Hematopoietic multipotent progenitor cell treated with erythropoietin and hydrocortisone succinate and interleukin-3 and kit ligand, for 15 days (in vitro differentiated cells): ENCODE data around the gene NRIP3.
"Not testable (repeated sequence)": the region's sequence is repeated elsewhere in the genome, so short reads cannot be mapped to it uniquely, and the experiment has no call there.

Experiments used
- DNase-seq: peaks from one replicate; pipeline ENCODE4 v3.0.0-alpha.2; 2015; ENCODE audit warnings: low spot score

NRIP3 gene

DNA sequence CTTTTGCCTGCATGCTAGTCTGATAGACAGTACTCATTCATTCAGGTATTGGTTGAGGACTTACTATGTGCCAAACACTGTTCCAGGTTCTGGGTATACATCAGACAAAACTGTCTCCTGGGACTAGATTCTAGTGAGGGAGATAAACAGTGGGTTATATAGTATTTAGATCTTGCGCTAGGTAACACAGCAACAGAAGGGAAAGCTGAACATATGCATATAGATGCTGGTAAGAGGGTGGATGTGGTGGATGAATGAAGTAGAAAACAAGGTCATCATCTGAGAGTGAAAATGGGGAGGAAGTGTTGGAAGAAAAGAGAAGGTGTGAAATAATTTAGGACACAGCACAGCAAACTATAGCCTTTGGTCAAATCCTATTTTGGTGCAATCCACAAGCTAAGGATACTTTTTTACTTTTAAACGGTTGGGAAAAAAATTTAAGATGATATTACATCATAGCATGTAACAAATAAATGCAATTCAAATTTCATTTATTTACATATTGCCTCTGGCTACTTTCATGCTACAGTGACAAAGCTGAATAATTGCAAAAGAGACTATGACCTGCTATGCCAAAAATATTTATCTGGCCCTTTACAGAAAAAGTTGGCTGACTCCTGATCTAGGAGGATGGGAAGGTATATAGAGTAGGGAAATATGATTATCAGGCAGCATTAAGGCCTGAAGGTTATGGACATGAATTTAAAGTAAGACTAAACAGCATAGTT, 32.4 kb downstream of the NRIP3 start:
- DNase-seq: no peak

DNA sequence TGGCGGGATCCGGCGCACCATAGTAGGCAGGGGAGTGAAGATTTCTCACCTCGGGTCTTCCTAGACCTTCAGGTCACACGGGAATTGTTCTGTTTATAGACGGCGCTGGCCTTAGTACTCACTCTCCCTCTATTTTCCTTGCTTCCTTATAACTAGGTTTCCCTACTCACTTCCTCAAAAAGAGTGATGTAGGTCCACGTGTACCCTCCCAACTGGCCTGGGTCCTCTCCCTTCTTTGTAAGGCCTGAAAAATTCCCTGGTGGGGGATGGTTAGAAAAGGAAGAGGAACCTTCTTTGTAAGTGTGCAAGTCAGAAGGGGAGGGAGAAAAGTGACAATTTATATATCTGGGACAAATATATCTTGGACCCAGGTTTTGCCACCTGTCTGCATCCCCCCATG, 36.6 kb downstream of the NRIP3 start:
- DNase-seq: no peak

DNA sequence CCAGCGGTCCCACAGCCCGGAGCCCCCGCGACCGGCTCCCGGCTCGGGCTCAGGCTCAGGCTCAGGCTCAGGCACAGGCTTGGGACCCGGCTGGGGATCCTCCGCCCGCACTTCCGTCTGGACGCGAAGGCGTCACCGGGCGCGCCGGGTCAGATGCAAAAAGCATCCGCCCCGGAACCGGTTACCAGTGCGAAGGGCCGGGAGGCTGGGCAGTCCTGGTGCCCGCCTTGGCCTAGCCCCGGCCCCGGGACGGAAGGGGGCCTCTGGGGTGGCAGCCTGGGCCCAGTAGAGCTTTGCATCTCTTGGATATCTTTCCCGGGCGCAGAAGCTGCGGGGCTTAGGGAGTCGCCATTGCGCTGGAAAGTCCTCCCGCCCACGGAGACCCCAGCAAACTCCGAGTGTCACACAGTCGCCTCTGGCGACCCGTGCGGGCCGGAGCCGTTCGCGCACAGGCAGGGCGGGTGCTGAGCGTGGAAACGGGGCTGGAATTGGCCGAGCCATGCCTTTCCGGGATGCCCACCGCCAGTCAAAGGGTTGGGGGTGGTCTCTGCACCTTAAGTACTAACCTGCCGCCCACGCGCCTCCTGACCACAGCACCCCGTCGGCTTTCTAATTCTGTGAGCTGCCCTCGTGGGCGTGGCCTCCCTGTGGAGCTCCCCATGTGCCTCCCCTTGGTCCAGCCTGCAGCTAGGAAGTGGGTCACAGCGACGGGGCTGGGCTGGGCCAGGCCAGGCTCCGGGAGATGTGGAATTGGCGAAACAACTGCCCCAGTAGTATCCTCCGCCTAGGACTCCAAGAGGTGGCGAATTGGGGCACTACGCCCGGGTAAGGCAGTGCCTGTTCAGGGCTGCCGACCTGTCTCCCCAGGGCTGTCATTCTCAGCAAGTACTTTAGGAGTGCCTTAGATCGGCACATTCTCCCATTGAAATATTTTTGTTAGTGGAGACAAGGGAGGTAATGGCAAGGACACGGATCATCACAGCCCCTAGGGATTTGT, 39.2 kb downstream of the NRIP3 start, which contains the start of gene TMEM9B:
Gene TMEM9B (minus strand): TSS at position 119 of the 997 bp plus-strand sequence. CDS start 129 bp downstream, outside the sequence.
- peak; percentile 84 for DNase-seq

DNA sequence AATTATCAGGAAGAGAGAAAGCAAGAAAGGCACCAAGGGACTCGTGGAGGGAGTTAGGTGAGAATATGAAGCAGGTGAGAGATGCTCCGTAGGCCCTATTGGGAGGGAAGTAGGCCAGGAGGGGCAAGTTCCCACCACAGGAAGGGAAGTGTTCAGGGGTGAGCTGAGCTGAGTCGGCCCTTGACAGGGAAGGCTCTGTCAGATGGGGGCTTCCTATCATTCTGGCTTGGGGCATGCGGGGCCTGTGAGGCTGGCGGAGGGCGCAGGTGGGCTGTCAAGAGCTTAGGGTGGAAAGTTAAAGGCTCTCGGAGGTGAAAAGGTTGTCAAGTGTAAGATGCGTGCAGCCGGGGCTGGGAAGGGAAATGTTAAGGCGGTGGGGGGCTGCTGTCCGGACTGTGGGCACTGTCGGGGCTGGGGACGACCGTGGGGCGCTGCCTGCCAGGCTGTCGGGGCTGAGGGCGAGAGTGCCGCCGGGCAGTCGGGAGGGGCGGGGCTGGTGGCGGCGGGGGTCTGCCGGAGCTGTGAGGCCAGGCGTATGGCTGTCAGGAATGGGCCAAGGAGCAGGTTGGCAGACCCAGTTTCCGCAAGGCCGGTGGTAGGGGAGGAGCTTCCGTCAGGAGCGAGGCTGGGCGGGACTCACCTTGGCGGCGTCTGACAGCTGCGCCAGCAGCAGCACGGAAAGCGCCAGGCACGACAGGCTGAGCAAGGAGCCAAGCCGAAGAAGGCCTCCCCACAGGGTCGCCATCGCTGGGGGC, 40.1 kb downstream of the NRIP3 start:
- peak; percentile 87 for DNase-seq

DNA sequence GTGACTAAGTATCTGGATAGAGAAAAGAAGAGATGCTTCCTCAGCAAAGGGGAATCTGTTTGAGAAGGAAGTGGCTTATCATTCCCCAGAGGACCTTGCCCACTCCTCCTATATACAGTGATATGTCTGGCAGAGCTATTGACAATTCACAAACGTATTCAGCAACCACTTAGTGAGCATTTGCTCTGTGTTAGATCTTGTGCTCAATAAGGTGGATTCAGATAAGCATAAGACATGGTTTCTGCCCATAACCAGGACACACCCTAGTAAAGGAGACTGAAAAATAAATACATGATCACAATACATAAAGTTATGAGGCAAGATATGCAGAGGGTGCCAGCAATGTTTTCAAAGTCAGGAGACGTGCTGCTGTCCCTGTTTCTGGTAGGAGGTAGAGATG, 41.0 kb downstream of the NRIP3 start:
- DNase-seq: peak; percentile 83

DNA sequence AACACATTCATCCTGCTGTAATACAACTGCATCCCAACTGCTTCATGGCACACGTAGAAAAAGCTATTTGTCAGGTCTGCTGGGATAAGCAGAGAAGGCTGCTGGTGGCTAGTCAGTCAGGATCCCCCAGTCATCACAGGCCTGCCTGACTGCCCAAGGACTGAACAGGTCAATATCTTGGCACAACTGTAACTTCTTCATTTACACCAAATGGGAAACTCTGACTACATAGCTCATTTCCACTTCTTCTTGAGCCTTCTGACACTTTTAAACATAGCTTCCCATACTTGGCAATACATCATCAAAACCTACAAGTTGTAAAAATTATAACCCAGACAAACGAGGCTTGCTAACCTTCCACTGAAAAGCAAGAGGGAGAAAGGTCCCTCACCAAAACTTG, 42.4 kb downstream of the NRIP3 start:
- peak; percentile 17 for DNase-seq

DNA sequence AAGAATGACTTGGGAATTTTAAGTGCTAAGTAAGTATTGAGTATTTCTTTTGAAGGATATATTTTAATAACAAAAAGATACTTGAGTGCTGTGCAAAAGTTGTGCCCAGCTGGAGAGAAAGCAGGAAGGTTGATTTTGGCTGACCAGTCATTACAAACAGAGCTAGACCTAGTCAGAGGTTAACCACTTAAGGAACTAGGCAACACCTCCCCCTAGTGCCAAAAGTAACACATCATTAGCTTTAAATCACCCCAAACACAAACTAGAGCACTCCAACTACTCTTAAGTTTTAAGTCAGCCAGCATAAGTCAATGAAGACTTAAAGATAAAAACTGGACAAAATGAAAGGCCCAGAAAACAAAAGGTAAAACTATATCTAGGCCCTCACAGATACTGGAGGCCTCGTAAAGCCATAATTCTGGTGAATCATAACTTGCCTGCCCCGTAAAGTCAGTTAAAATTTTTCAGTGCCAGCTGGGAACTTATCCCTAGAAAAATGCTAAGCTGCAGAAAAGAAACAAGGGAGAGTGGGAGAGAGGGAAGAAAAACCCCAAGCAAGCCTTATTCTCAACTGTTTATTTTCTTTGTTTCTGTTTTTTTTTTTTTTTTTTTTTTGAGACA, 44.1 kb downstream of the NRIP3 start:
- DNase-seq: peak; percentile 83

DNA sequence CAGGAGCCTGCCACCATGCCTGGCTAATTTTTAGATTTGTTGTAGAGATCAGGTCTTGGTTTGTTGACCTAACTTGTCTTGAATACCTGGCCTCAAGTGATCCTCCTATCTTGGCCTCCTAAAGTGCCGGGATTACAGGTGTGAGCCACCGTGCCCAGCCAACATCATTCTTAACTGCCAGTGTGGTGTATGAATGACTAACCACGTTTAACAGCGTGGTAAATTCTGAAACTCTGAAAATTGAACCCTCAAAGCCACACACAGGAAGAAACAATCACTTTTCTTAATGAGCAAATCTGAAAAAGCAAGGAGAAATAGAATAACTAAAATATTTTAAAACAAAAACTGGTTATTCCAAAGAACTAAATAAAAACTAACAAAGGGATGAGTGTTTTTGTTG, 46.9 kb downstream of the NRIP3 start:
- DNase-seq: no peak

DNA sequence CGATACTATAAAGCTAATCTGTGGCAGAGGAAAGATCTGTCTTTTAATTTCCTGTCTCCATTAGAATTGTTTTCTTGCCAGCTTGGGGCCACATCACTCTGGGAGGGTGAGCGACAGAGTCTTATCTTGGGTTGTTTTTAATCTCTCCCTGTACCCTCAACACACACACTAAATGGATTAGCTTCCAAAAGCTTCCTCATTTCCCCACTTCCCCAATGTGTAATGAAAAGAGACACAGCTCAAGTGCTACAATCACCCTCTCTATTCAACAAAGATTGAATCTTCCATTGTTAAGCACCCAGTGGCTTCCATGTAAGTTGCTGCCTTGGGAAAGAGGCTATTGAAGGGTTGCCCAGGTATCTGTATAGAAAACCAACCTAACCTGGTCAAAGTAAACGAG, 54.9 kb downstream of the NRIP3 start:
- DNase-seq: no peak

DNA sequence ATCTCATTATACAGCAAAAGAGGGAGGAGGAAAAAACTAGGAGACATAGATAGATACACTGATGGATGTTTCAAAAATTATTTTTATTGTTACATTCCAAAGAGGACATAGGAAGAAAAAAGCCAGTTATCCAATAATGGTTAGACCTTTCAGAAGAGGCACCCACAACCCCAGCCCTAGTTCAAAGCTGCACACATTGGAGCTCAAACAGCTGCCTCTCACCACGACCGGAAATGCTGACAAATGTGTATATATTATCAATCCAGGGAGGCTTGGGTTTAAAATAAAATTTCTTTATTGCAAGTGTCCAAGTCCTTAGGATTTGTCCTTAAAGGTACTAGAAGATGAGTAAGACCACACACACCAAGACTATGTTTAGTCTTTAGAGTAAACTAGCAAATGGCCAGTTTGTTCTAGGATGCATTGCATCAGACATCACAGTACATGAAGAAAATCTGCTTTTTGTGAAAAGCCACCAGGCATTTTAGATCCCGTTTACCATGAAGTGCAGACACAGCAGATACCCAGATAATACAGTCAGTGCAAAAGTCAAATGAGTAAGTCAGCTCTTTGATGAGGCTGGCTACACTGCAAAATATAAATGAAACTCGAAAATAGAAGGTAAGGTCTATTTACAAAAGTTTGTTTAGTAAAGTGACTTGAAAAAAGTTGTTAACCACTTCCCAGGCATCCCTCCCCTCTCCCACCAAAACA, 56.4 kb downstream of the NRIP3 start:
- DNase-seq: no peak

DNA sequence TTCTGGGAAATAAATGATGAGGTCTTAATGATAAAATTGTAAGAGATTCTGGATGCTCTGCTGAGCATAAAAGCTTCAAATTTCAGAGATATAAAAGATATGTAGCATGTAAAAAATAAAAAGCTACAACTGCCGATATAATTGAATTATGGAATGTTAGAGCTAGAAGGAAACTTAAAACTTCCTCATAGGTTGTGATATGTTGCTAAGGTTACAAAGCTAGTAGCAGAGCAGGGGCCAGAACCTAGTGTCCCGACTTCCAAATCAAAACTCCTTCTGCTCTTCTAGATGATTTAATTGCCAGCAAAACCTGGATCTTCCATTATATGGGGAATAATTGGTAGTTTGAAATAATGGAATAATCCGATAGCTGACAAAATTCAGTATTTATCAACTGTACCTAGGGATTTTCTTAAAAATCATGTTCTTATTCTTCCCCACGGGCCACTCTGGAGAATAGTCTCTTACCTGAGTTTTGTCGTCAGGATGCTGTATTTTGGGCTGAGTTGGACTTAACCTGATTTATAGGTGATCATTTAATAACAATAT, 61.2 kb downstream of the NRIP3 start, which contains the start of gene ASCL3:
Gene ASCL3 (minus strand): TSS at position 499 of the 549 bp plus-strand sequence. CDS start 4,855 bp downstream, outside the sequence.
- no peak for DNase-seq

DNA sequence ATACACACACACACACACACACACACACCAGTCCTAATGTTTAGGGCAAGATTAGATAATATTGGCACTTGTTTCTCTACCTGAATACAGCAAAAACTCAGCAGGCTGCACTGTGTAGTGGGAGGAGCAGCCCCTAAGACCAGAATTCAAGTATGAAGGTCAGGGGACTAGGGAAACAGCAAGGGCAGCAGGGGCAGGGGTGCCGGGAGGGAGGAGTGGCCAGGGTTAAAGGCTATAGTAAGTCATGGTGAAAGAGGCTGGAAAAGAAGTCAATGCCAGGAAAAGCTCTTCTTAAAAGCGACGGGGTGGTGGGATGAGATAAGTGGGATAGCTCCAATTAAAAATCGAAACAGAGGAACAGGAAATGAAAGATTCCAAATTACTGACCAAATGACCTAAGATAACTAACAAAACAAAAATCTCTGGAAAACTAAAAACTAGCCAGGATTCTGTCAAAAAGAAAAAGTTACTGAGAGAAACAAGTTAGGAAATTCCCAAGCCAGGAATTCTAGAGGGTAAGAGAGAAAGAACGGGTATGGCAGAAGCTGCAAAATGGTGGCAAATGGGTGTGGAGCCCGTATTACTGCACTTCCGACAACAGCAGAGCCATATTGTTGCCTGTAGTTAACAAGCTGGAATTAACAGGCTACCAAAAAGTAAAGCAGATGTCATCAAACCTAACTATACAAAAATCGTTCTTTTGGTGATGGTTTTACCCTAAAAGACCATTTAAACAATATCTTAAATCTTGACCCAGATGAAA, 62.3 kb downstream of the NRIP3 start:
- DNase-seq: no peak

DNA sequence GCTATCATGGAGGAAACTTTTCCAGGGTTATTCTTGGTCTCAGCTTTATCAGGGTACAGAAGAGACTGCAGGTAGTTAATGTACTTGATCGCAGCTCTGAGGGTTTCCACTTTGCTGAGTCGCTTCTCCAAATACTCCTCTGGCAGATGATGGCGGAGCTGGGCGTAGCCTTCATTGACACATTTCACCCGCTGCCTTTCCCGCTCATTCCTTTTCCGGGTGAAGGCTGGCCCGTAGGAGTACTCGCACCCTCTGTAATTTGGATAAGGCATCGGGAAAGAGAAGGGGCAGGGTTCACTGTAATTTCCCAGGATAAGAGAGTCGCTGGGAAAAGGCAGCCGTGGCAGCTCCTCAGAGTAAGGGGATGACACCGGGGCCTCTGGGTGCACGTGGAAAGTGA, 66.1 kb downstream of the NRIP3 start:
- no peak for DNase-seq

DNA sequence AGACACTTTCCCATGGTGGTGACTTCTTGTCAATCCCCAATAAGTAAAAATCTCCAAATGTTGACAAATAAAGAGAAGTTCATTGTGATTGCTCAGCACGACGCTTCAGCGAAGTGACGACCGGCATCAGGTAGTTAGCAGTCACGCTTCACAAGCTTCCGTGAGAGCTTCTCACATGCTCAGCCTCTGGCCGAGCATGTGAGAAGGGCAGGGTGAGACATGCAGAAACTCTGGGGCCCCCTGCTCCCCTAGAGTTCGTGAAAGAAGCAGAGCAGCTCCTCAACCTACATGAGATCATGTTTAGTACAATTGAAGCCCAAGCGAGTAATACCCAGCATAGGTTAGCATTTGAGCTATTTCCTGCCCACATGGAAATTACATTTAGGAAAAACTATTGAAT, 66.6 kb downstream of the NRIP3 start:
- no peak for DNase-seq

DNA sequence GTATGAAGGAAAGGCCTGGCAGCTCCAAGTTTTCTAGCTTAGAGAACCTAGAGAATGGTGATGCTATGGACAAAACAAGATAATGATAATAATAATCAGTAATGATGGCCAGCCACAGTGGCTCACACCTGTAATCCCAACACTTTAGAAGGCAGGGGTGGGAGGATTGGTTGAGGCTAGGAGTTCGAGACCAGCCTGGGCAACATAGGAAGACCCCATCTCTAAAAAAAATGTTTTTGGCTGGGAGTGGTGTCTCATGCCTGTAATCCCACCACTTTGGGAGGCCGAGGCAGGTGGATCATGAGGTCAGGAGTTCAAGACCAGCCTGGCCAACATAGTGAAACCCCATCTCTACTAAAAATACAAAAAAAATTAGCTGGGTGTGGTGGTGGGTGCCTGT, 68.0 kb downstream of the NRIP3 start:
- not testable (repeated sequence) for DNase-seq

DNA sequence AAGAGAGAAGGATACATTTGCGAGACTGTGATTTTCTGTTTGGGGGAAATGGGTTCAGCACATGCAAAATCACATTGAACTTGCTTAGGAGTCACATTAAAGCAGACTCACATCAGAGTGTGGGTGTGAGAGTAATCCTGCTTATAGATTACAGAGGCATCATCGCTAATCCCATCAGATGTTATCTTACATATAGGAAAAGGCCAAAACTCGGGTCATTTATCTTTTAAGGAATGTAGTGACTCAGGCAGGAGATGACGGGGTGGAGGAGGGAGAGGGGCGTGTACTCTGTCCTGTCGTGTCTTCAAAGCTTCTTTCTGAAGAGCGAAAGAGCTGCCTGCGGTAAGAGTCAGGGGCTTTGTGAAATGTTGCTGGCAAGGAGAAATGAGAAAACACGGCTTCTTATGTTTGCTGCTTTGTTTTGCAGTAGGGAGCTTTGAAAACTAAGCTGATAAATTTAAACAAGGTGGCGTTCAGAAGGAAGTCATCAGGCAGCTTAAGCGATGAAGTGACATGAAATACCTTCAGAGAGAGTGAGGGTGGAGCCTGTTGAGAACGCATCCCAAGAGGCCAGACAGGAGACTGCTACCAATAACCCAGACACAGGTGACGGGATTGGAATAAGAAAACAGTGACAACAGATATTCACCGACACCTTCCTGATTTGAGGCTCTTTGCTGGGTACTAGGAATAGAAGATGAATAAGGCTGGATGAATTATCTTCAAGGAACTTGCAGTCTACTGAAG, 68.9 kb downstream of the NRIP3 start:
- DNase-seq: no peak

DNA sequence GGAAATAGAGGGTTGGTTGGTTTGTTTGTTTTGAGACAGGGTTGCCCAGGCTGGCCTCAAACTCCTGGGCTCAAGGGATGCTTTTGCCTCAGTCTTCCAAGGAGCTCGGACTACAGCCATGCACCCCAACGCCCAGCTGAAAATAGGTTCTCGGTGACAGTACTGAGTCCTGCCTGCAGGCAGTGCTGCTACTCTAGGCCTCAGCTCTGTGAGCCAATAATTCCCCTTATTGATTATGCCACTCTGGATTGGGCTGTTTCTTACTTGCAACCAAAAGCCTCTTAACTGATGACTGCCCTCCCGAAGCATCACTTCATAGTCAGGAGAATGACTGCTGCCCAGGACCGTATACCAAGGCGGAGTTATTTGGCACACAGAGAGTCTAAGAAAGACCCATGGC, 69.9 kb downstream of the NRIP3 start:
- no peak for DNase-seq

DNA sequence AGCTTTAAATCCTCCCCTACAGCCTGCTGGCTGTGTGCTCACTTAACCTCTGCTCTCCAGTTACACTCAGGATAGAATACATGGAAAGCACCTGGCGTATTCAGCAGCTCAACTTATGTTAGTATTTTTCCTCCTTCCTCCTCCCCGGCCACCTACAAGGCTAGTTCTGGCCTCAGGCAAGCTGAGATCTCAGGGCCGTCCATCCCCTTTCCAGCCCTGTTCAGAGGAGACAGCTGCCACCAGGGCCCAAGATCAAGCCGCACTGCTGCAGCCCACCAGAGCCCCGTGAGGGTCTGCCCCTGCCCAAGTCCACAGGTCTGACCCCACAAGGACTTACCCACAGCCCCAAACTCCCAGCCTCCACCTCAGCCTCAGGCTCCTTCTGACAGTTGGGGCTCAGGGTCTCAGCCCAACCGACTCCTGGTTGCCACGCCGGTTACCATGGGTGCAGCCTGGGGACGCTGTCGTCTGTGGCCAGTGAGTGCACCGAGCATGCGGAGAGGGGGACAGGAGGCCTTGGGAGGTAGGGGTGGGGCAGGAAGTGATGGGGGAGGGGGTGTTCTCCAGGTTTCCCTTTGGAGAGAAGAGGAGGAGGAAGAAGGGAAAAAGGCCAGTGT, 71.1 kb downstream of the NRIP3 start, which contains the start of gene C11orf16:
Gene C11orf16 (minus strand): TSS at position 384 of the 617 bp plus-strand sequence. CDS start 639 bp downstream, outside the sequence.
- no peak for DNase-seq
